AG10803 (cell line): Measurements from ENCODE around the gene GCNT3.

Experiments
- DNase-seq: peaks from one replicate; pipeline ENCODE4 v3.0.0; 2010; ENCODE audit warnings: low read depth
- H3K4me3 ChIP-seq: 2 replicates; pipeline ENCODE4 v1.5.1; 2011; ENCODE audit warnings: mild to moderate bottlenecking, low read length, control low read depth
- TF ChIP-seq, protein P1 (sequence below): conservative IDR thresholded peaks from 2 replicates; pipeline ENCODE4 v1.5.1; 2011; ENCODE audit warnings: mild to moderate bottlenecking, low read length, control low read depth, inconsistent platforms

Gene GCNT3

GRCh38 chr15:59571606-59572005, 40.0 kb upstream of the GCNT3 start:
- TF ChIP-seq, protein P1, sequence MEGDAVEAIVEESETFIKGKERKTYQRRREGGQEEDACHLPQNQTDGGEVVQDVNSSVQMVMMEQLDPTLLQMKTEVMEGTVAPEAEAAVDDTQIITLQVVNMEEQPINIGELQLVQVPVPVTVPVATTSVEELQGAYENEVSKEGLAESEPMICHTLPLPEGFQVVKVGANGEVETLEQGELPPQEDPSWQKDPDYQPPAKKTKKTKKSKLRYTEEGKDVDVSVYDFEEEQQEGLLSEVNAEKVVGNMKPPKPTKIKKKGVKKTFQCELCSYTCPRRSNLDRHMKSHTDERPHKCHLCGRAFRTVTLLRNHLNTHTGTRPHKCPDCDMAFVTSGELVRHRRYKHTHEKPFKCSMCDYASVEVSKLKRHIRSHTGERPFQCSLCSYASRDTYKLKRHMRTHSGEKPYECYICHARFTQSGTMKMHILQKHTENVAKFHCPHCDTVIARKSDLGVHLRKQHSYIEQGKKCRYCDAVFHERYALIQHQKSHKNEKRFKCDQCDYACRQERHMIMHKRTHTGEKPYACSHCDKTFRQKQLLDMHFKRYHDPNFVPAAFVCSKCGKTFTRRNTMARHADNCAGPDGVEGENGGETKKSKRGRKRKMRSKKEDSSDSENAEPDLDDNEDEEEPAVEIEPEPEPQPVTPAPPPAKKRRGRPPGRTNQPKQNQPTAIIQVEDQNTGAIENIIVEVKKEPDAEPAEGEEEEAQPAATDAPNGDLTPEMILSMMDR, result no peak
- no peak overlapping the region for H3K4me3 ChIP-seq
- DNase-seq, result no peak

DNA sequence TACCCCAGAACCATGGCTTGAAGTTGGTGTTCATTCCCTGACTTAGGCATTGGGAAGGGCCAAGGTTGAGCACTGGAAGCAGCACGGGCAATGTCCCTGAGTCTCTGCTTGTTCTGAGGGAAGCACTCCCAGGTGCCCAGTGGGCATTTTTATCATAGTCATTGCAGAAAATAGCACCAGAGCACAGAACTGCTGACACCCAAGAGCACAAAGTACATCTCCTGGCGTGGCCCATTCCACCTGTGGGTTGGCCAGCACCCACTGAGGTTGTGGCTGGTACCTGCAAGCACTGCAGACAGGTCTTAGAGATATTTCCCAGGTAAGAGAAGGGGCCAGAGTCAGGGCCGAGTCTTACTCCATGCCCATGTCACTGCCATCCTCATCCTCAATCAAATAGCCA, 28.5 kb upstream of the GCNT3 start:
- no peak overlapping the region for H3K4me3 ChIP-seq

DNA sequence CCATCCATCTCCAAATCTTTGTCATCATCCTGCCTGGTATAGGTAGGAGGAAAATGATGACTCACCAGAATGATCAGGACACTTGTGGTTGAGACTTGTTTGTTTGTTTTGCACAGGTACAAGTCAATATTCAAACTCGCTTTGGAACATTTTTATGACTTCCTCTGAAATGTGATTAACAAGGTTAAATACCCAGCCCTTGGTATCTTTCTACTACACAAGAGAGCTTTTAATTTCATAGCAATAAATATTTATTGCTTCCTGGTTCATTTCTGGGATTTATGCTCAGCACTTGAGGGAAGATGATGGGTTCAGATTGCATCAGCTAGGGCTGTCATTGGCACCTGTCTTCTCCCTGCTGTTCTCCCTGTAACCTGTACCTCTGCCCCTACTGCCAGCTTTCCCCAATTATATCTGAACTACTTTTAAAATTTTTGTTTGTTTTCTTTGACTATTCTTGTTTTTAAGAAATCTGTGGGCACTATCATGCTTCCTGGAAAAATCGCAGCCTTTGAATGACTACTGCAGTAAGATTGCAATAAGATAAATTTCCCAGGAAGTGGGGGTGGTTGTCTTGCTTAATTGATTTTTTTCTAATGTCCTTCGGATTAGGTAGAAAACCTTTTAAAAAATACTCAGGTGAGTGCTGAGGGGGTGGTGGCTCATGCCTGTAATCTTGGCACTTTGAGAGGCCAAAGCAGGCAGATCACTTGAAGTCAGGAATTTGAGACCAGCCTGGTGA, 24.3 kb upstream of the GCNT3 start:
- no peak overlapping the region for H3K4me3 ChIP-seq
- TF ChIP-seq, protein P1, result no peak
- no peak for DNase-seq

More for the DNA sequence above, 28.5 kb upstream of the GCNT3 start:
- TF ChIP-seq, protein P1, result no peak
- DNase-seq, result no peak

GRCh38 chr15:59590027-59590426, 21.6 kb upstream of the GCNT3 start:
- TF ChIP-seq, protein P1, result no peak
- no peak for DNase-seq
- no peak overlapping the region for H3K4me3 ChIP-seq

GRCh38 chr15:59591356-59591755, 20.2 kb upstream of the GCNT3 start:
- no peak for DNase-seq
- no peak overlapping the region for H3K4me3 ChIP-seq
- TF ChIP-seq, protein P1, result no peak

DNA sequence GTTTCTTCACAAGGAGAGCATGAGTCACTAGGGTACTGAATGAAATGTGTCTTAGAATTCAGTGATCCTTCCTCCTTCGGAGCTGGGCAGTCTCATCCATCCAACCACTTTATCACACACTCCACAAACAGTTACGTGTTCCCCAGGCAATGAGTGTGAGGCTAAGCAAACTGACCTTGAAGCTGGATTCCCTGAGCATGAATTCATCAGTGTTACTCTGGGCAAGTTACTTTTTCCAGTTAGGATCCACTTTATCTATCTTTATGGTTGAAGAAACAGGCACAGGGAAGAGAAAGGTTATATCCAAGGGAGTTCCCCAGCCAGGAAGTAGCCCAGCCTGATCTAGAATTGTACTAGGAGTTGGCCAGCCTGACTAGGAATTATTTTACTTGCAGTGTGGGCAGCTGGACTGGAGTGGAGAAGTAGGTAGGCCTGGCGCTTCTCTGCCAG, 17.1 kb upstream of the GCNT3 start:
- DNase-seq, result peak; percentile 47
- H3K4me3 ChIP-seq, result no peak overlapping the region
- TF ChIP-seq, protein P1, result no peak

GRCh38 chr15:59594991-59595390, 16.6 kb upstream of the GCNT3 start:
- DNase-seq, result no peak
- TF ChIP-seq, protein P1, result no peak
- H3K4me3 ChIP-seq, result no peak overlapping the region
